ENCODE data around the gene JMJD8.

The JMJD8 gene

GRCh38 chr16:683396-684070 is 601 bp downstream of the JMJD8 start:
- Histone ChIP-seq H3K27me3 (ENCODE audit: insufficient read depth, poor library complexity, severe bottlenecking) (no peaks in the 10 kb centered on the region), H3K27ac (replicated peaks) (peak overlapping the region; percentile 70), H3K4me3 (replicated peaks; ENCODE audit: insufficient read depth, low read length) (peak overlapping the region; percentile 47)
- TF ChIP-seq CTCF (IDR thresholded peaks at IDR 0.05; ENCODE audit: insufficient read depth, low read length), result no peak
- peak; percentile 68; the same call in 1 of the 2 replicates for TF ChIP-seq POLR2AphosphoS5 (IDR thresholded peaks at IDR 0.05; ENCODE audit: low read depth)
- DNase-seq (ENCODE audit: low read depth in 1 of 2, low spot score in 1 of 2), result no peak

GRCh38 chr16:682493-683395 is 1.4 kb downstream of the JMJD8 start:
- H3K27ac ChIP-seq (replicated peaks), result peak overlapping the region; percentile 70
- peak overlapping the region; percentile 47 for H3K4me3 ChIP-seq (replicated peaks; ENCODE audit: insufficient read depth, low read length)
- TF ChIP-seq POLR2AphosphoS5 (IDR thresholded peaks at IDR 0.05; ENCODE audit: low read depth), result no peak
- TF ChIP-seq SPI1 (IDR thresholded peaks at IDR 0.05; ENCODE audit: borderline replicate concordance, low read depth), result no peak
- no peak for TF ChIP-seq GABPA (IDR thresholded peaks at IDR 0.05; ENCODE audit: low read depth)
- TF ChIP-seq, protein P1, sequence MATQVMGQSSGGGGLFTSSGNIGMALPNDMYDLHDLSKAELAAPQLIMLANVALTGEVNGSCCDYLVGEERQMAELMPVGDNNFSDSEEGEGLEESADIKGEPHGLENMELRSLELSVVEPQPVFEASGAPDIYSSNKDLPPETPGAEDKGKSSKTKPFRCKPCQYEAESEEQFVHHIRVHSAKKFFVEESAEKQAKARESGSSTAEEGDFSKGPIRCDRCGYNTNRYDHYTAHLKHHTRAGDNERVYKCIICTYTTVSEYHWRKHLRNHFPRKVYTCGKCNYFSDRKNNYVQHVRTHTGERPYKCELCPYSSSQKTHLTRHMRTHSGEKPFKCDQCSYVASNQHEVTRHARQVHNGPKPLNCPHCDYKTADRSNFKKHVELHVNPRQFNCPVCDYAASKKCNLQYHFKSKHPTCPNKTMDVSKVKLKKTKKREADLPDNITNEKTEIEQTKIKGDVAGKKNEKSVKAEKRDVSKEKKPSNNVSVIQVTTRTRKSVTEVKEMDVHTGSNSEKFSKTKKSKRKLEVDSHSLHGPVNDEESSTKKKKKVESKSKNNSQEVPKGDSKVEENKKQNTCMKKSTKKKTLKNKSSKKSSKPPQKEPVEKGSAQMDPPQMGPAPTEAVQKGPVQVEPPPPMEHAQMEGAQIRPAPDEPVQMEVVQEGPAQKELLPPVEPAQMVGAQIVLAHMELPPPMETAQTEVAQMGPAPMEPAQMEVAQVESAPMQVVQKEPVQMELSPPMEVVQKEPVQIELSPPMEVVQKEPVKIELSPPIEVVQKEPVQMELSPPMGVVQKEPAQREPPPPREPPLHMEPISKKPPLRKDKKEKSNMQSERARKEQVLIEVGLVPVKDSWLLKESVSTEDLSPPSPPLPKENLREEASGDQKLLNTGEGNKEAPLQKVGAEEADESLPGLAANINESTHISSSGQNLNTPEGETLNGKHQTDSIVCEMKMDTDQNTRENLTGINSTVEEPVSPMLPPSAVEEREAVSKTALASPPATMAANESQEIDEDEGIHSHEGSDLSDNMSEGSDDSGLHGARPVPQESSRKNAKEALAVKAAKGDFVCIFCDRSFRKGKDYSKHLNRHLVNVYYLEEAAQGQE (IDR thresholded peaks at IDR 0.05; ENCODE audit: insufficient replicate concordance, low read depth), result no peak
- no peak for TF ChIP-seq CTCF (IDR thresholded peaks at IDR 0.05; ENCODE audit: insufficient read depth, low read length)
- DNase-seq (ENCODE audit: low read depth in 1 of 2, low spot score in 1 of 2), result no peak
- no peaks in the 10 kb centered on the region for H3K27me3 ChIP-seq (ENCODE audit: insufficient read depth, poor library complexity, severe bottlenecking)

- Histone ChIP-seq H3K27me3 (ENCODE audit: insufficient read depth, poor library complexity, severe bottlenecking) (no peaks in the 10 kb centered on the region), H3K27ac (replicated peaks) (no peak overlapping the region), H3K4me3 (replicated peaks; ENCODE audit: insufficient read depth, low read length) (peak overlapping the region; percentile 62)
- no peak for DNase-seq (ENCODE audit: low read depth in 1 of 2, low spot score in 1 of 2)
- no peak for TF ChIP-seq GABPA (IDR thresholded peaks at IDR 0.05; ENCODE audit: low read depth)
- TF ChIP-seq SPI1 (IDR thresholded peaks at IDR 0.05; ENCODE audit: borderline replicate concordance, low read depth), result no peak
- TF ChIP-seq CTCF (IDR thresholded peaks at IDR 0.05; ENCODE audit: insufficient read depth, low read length), result no peak
- no peak for TF ChIP-seq POLR2AphosphoS5 (IDR thresholded peaks at IDR 0.05; ENCODE audit: low read depth)
- TF ChIP-seq, protein P1 (IDR thresholded peaks at IDR 0.05; ENCODE audit: insufficient replicate concordance, low read depth), result no peak
These were observed 2.2 kb downstream of the JMJD8 start for GRCh38 chr16:681746-682427.
